Upper lobe of left lung (tissue), 6 donors: ENCODE data around the gene BRMS1. TPM values are rescaled to one million over a fixed set of nuclear protein-coding genes. Genes with fewer than 3 reads are reported as not detected.
A peak's percentile ranks its signal among the peaks of the same experiment; 100 is the strongest.

Experiments
- ATAC-seq, 2 donors: fragments of 200-7000 bp; cut with Tn5 transposase; one replicate each; pipeline ENCODE4 v1.9.1; 2022; ENCODE audit warnings: mild to moderate bottlenecking in 2 of 2, moderate library complexity in 2 of 2; ENCODE audit not compliant: low FRiP score in 2 of 2
- DNase-seq, 2 donors: peaks; one replicate each; pipeline ENCODE4 v3.0.0-alpha.2; 2019 to 2020
- H3K27ac ChIP-seq, 4 donors: fragments of 200-600 bp; sonication (generic); one replicate each; pipeline ENCODE4 v1.5.1; 2016 to 2019
- H3K27me3 ChIP-seq, 4 donors: fragments of 200-600 bp; sonication (generic); one replicate each; pipeline ENCODE4 v1.5.1; 2017 to 2019
- H3K36me3 ChIP-seq, 4 donors: fragments of 200-600 bp; sonication (generic); one replicate each; pipeline ENCODE4 v1.5.1; 2016 to 2019
- H3K4me1 ChIP-seq, 4 donors: fragments of 200-600 bp; sonication (generic); one replicate each; pipeline ENCODE4 v1.5.1; 2018 to 2019
- H3K4me3 ChIP-seq, 4 donors: fragments of 200-600 bp; sonication (generic); one replicate each; pipeline ENCODE4 v1.5.1; 2017 to 2019; ENCODE audit warnings: mild to moderate bottlenecking in 2 of 4, moderate library complexity in 1 of 4
- H3K9me3 ChIP-seq, 4 donors: fragments of 200-600 bp; sonication (generic); one replicate each; pipeline ENCODE4 v1.5.1; 2018 to 2019
- EP300 ChIP-seq, 4 donors: sonication (generic); formaldehyde crosslinking; IDR thresholded peaks; one replicate each; pipeline ENCODE4 v1.5.1; 2017; ENCODE audit warnings: antibody characterized with exemption in 4 of 4, control low read depth in 2 of 4
- POLR2A ChIP-seq, 4 donors: fragments of 450-650 bp; IDR thresholded peaks; one replicate each; pipeline ENCODE4 v1.5.1; 2016 to 2017; ENCODE audit warnings: antibody characterized with exemption in 4 of 4, mild to moderate bottlenecking in 2 of 4
- POLR2AphosphoS5 ChIP-seq, 2 donors: sonication (generic); formaldehyde crosslinking; IDR thresholded peaks; one replicate each; pipeline ENCODE4 v1.5.1; 2017; ENCODE audit warnings: antibody characterized with exemption in 2 of 2
- WGBS, 2 donors: methylation state at CpG; one replicate each; pipeline ENCODE4 v1.1.5; 2017 to 2018; 5-methylcytosine and 5-hydroxymethylcytosine counted together
- total RNA-seq, 6 donors: library from RNA; depleted of rRNA in 4 of 6; stranded (reverse); fragments of >200 nt in 4 of 6; gene quantifications; one replicate each; pipeline versions ENCODE4 v1.1.0 to v1.2.1, GENCODE V29; 2016 to 2021
- TF ChIP-seq, protein P1 (sequence below), 6 experiments: fragments of 450-650 bp in 4 of 6; fragments of 200-600 bp in 2 of 6; sonication (generic) in 2 of 6; IDR thresholded peaks; one replicate each; pipeline ENCODE4 v1.5.1; 2016 to 2019; ENCODE audit warnings: antibody characterized with exemption in 6 of 6
- donor health status: DM: no; HTN: no; CAD: no; lungs with moderate emphysema.
- donor health status: DM: no; HTN: yes; CAD: no; lungs with severe emphysema.

The BRMS1 gene
- total RNA-seq, 6 donors from 2014 or later: 34.8 to 63.8 (median 37.1) TPM

GRCh38 chr11:66335531-66336233 lies 9.2 kb downstream of the BRMS1 start:
- Histone ChIP-seq H3K36me3 (peaks cover 10 to 68% (median 42%) of the 10 kb centered on the region in 4 donors), H3K4me3 (peak overlapping the region; percentile 62 to 72 (median 68)), H3K4me1 (peaks cover 20 to 31% (median 26%) of the 10 kb centered on the region in 4 donors), H3K27ac (peak overlapping the region; percentile 80 to 90 (median 84)), H3K27me3 (no peaks in the 10 kb centered on the region), H3K9me3 (no peaks in the 10 kb centered on the region)
- DNase-seq (peak in 1 of 2 donors; percentile 88), ATAC-seq (peak in 1 of 2 donors; percentile 37)
- TF ChIP-seq, protein P1, sequence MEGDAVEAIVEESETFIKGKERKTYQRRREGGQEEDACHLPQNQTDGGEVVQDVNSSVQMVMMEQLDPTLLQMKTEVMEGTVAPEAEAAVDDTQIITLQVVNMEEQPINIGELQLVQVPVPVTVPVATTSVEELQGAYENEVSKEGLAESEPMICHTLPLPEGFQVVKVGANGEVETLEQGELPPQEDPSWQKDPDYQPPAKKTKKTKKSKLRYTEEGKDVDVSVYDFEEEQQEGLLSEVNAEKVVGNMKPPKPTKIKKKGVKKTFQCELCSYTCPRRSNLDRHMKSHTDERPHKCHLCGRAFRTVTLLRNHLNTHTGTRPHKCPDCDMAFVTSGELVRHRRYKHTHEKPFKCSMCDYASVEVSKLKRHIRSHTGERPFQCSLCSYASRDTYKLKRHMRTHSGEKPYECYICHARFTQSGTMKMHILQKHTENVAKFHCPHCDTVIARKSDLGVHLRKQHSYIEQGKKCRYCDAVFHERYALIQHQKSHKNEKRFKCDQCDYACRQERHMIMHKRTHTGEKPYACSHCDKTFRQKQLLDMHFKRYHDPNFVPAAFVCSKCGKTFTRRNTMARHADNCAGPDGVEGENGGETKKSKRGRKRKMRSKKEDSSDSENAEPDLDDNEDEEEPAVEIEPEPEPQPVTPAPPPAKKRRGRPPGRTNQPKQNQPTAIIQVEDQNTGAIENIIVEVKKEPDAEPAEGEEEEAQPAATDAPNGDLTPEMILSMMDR (IDR thresholded peaks at IDR 0.05): no peak
- no peak for TF ChIP-seq EP300 (IDR thresholded peaks at IDR 0.05)
- peak in 1 of 2 donors; percentile 13 for TF ChIP-seq POLR2AphosphoS5 (IDR thresholded peaks at IDR 0.05)
- 18 to 27% methylated on average over 21 to 34 of the region's 35 CpGs for WGBS, 2 donors

GRCh38 chr11:66334605-66335442 lies 10.1 kb downstream of the BRMS1 start:
- Histone ChIP-seq H3K4me3 (peak overlapping the region in 3 of 4 donors; percentile 62 to 72 (median 68)), H3K9me3 (no peaks in the 10 kb centered on the region), H3K36me3 (peaks cover 2 to 59% (median 33%) of the 10 kb centered on the region in 4 donors), H3K27me3 (no peaks in the 10 kb centered on the region), H3K4me1 (peaks cover 20 to 31% (median 26%) of the 10 kb centered on the region in 4 donors), H3K27ac (peak overlapping the region; percentile 80 to 90 (median 84))
- ATAC-seq (no peak), DNase-seq (peak in 1 of 2 donors; percentile 83)
- TF ChIP-seq EP300 (IDR thresholded peaks at IDR 0.05) (no peak), POLR2AphosphoS5 (IDR thresholded peaks at IDR 0.05) (no peak), POLR2A (IDR thresholded peaks at IDR 0.05) (no peak)
- TF ChIP-seq, protein P1 (IDR thresholded peaks at IDR 0.05): no peak
- WGBS, 2 donors: 79 to 80% methylated on average over 20 to 42 of the region's 42 CpGs

- 83 to 87% methylated on average over 9 to 25 of the region's 29 CpGs for WGBS, 2 donors
- peak in 1 of 2 donors; percentile 79 for DNase-seq
- no peak overlapping the region for H3K4me3 ChIP-seq
- no peaks in the 10 kb centered on the region for H3K27me3 ChIP-seq
- TF ChIP-seq POLR2A (IDR thresholded peaks at IDR 0.05): no peak
- H3K4me1 ChIP-seq: peaks cover 20 to 34% (median 29%) of the 10 kb centered on the region in 4 donors
- H3K9me3 ChIP-seq: no peaks in the 10 kb centered on the region
- peaks cover 0 to 52% (median 26%) of the 10 kb centered on the region in 4 donors for H3K36me3 ChIP-seq
- ATAC-seq: no peak
- no peak overlapping the region for H3K27ac ChIP-seq
Measured at GRCh38 chr11:66333896-66334604, 10.9 kb downstream of the BRMS1 start.

- H3K9me3 ChIP-seq: no peaks in the 10 kb centered on the region
- H3K4me1 ChIP-seq: peaks cover 26 to 41% (median 36%) of the 10 kb centered on the region in 4 donors
Measured at GRCh38 chr11:66333220-66333877, 11.6 kb downstream of the BRMS1 start.

More at GRCh38 chr11:66333220-66333877, 11.6 kb downstream of the BRMS1 start:
- Histone ChIP-seq H3K4me3 (no peak overlapping the region), H3K27ac (no peak overlapping the region), H3K27me3 (no peaks in the 10 kb centered on the region), H3K36me3 (peaks cover 0 to 45% (median 21%) of the 10 kb centered on the region in 4 donors)
- 91 to 97% methylated on average over 8 to 19 of the region's 19 CpGs for WGBS, 2 donors
- ATAC-seq (no peak), DNase-seq (peak in 1 of 2 donors; percentile 70)
- TF ChIP-seq, protein P1 (IDR thresholded peaks at IDR 0.05): no peak
- TF ChIP-seq POLR2A (IDR thresholded peaks at IDR 0.05): no peak
- no peak for TF ChIP-seq EP300 (IDR thresholded peaks at IDR 0.05)
- TF ChIP-seq POLR2AphosphoS5 (IDR thresholded peaks at IDR 0.05): no peak
